ENCODE measurements around the gene CCL28. TPM values are rescaled to one million over a fixed set of nuclear protein-coding genes. Genes with fewer than 3 reads are reported as not detected.

CCL28 gene
- total and polyA plus RNA-seq, 4 donors, result 1.5 to 5.3 (median 2.3) TPM

DNA sequence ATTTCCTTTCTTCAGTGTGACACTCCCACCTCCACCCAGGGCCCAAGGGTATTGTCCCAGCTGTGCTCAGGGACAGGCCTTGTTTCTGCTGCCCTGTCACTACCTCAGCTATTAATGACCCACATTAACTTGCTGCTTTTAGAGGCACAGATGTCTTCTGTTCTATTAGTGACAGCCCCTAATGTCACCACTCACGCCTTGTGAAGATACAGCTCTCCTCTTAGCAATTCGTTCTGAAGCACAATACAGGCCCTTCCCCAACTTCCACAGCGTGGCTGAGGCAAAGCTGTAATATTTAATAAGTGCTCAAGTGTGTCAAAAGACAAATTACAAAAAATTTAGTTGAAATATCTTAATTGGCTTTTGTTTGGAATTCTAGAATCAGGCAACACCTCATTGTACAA, 54.3 kb downstream of the CCL28 start:
- no peak overlapping the region for H3K27ac ChIP-seq (ENCODE audit: low read depth in 1 of 2, low read length in 2 of 2)
- intact Hi-C loops (cut with DNase I), result no loop called here
- no peak for ATAC-seq (ENCODE audit: low FRiP score)
- H3K9me3 ChIP-seq (ENCODE audit: control insufficient read depth, low read length), result peaks cover 2% of the 10 kb centered on the region
- H3K36me3 ChIP-seq (ENCODE audit: control insufficient read depth in 1 of 2, insufficient read depth in 2 of 2, low read length in 1 of 2), result no peaks in the 10 kb centered on the region
- 60 to 66% methylated on average over 3 of the region's 3 CpGs for WGBS, 2 donors
- H3K4me1 ChIP-seq (ENCODE audit: control insufficient read depth in 1 of 2, insufficient read depth in 2 of 2, low read length in 2 of 2), result no peaks in the 10 kb centered on the region
- no peak for DNase-seq
- H3K27me3 ChIP-seq (ENCODE audit: control insufficient read depth in 1 of 2, insufficient read depth in 2 of 2, low read length in 1 of 2), result peaks cover 0 to 2% of the 10 kb centered on the region in 2 donors
- no peak overlapping the region for H3K4me3 ChIP-seq (ENCODE audit: low read length in 2 of 2)

DNA sequence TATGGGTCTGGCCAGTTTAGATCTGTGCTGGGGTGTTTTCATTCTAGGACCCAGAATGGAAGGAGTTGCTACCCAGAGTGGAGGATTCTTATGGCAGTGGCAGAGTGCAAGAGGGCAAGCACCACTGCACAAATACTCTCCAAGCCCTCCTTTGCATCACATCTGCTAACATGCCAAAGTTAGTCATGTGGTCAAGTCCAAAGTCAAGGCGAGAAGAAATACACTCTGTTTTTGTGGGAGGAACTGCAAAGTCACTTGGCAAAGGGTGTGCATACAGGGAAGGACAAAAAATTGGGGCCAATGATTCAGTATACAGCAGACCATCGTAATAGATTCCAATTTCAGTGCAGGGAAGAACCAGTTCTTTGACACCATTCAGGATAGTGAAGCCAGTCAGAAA, 55.1 kb downstream of the CCL28 start:
- H3K9me3 ChIP-seq (ENCODE audit: control insufficient read depth, low read length), result peaks cover 2% of the 10 kb centered on the region
- H3K36me3 ChIP-seq (ENCODE audit: control insufficient read depth in 1 of 2, insufficient read depth in 2 of 2, low read length in 1 of 2), result no peaks in the 10 kb centered on the region
- intact Hi-C loops (cut with DNase I), result no loop called here
- H3K4me3 ChIP-seq (ENCODE audit: low read length in 2 of 2), result no peak overlapping the region
- peaks cover 0 to 2% of the 10 kb centered on the region in 2 donors for H3K27me3 ChIP-seq (ENCODE audit: control insufficient read depth in 1 of 2, insufficient read depth in 2 of 2, low read length in 1 of 2)
- ATAC-seq (ENCODE audit: low FRiP score) (no peak), DNase-seq (no peak)
- H3K27ac ChIP-seq (ENCODE audit: low read depth in 1 of 2, low read length in 2 of 2), result no peak overlapping the region
- H3K4me1 ChIP-seq (ENCODE audit: control insufficient read depth in 1 of 2, insufficient read depth in 2 of 2, low read length in 2 of 2), result no peaks in the 10 kb centered on the region
- 41 to 43% methylated on average over 2 of the region's 2 CpGs for WGBS, 2 donors

DNA sequence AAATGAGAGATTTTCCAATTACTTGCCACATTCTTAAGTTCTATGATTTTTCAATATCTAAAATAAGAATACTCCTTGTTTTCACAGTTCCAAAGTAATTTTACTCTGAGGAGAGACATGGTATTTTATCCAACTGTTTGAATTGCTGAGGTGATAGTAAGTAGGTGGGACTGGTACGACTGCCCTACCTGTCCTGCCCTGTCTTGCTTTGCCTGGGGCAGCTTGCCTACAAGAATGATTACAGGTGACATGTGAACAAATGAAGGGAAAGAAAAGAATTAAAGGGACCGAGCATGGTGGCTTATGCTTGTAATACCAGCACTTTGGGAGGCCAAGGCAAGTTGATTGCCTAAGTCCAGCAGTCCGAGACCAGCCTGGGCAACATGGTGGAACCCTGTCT, 57.4 kb downstream of the CCL28 start:
- 85 to 86% methylated on average over 3 of the region's 3 CpGs for WGBS, 2 donors
- intact Hi-C loops (cut with DNase I), result no loop called here
- H3K4me3 ChIP-seq (ENCODE audit: low read length in 2 of 2), result no peak overlapping the region
- DNase-seq (no peak), ATAC-seq (ENCODE audit: low FRiP score) (no peak)
- H3K4me1 ChIP-seq (ENCODE audit: control insufficient read depth in 1 of 2, insufficient read depth in 2 of 2, low read length in 2 of 2), result no peaks in the 10 kb centered on the region
- peaks cover 0 to 2% of the 10 kb centered on the region in 2 donors for H3K27me3 ChIP-seq (ENCODE audit: control insufficient read depth in 1 of 2, insufficient read depth in 2 of 2, low read length in 1 of 2)
- peaks cover under 1% of the 10 kb centered on the region for H3K9me3 ChIP-seq (ENCODE audit: control insufficient read depth, low read length)
- H3K36me3 ChIP-seq (ENCODE audit: control insufficient read depth in 1 of 2, insufficient read depth in 2 of 2, low read length in 1 of 2), result no peaks in the 10 kb centered on the region
- H3K27ac ChIP-seq (ENCODE audit: low read depth in 1 of 2, low read length in 2 of 2), result no peak overlapping the region

DNA sequence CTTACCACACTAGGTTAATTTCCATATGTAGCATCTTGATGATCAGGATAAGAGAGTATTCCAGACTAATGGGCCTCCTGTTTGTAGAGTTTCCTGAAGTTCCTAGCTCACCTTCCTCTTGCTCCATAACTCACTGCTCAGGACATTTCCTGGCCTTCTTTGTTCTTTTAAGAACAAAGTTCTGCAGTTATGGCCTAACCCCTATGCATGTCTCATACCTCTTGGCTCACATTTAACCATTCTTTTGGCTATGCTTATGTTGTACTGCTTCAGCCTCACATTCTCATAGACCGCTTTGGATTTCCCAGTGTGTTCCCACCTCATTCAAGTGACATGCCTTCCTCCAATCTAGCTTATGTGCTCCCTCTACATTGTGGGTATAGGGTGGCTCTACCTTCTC, 58.5 kb downstream of the CCL28 start:
- DNase-seq, result no peak
- peaks cover 1% of the 10 kb centered on the region for H3K9me3 ChIP-seq (ENCODE audit: control insufficient read depth, low read length)
- no peaks in the 10 kb centered on the region for H3K36me3 ChIP-seq (ENCODE audit: control insufficient read depth in 1 of 2, insufficient read depth in 2 of 2, low read length in 1 of 2)
- no peak for ATAC-seq (ENCODE audit: low FRiP score)
- H3K4me1 ChIP-seq (ENCODE audit: control insufficient read depth in 1 of 2, insufficient read depth in 2 of 2, low read length in 2 of 2), result no peaks in the 10 kb centered on the region
- H3K27ac ChIP-seq (ENCODE audit: low read depth in 1 of 2, low read length in 2 of 2), result no peak overlapping the region
- intact Hi-C loops (cut with DNase I), result no loop called here
- peaks cover 0 to 2% of the 10 kb centered on the region in 2 donors for H3K27me3 ChIP-seq (ENCODE audit: control insufficient read depth in 1 of 2, insufficient read depth in 2 of 2, low read length in 1 of 2)
- H3K4me3 ChIP-seq (ENCODE audit: low read length in 2 of 2), result no peak overlapping the region
- 92 to 100% methylated on average over 1 of the region's 1 CpG for WGBS, 2 donors

DNA sequence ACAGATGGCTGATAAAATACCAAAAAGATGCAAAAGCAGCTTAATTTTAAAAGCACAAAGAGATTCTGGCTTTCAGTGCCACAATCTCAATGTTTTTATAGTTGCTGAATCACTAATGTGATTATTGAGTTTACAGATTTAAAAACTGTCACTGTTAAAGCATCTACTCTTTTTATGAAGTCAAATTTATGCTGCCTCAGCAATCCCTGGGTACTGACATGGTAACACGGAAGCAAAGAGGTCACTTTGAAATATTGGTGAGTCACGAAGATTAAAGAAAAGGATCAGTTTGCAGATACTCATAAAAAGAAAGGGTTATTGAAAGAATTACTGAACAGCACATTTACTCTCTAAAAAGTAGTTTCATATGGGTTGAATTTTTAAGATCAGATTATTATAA, 59.3 kb downstream of the CCL28 start:
- 62 to 72% methylated on average over 2 of the region's 2 CpGs for WGBS, 2 donors
- Histone ChIP-seq H3K27ac (ENCODE audit: low read depth in 1 of 2, low read length in 2 of 2) (no peak overlapping the region), H3K27me3 (ENCODE audit: control insufficient read depth in 1 of 2, insufficient read depth in 2 of 2, low read length in 1 of 2) (peaks cover 0 to 2% of the 10 kb centered on the region in 2 donors), H3K36me3 (ENCODE audit: control insufficient read depth in 1 of 2, insufficient read depth in 2 of 2, low read length in 1 of 2) (no peaks in the 10 kb centered on the region), H3K4me3 (ENCODE audit: low read length in 2 of 2) (no peak overlapping the region), H3K9me3 (ENCODE audit: control insufficient read depth, low read length) (peaks cover 1% of the 10 kb centered on the region), H3K4me1 (ENCODE audit: control insufficient read depth in 1 of 2, insufficient read depth in 2 of 2, low read length in 2 of 2) (no peaks in the 10 kb centered on the region)
- ATAC-seq (ENCODE audit: low FRiP score) (no peak), DNase-seq (no peak)
- intact Hi-C loops (cut with DNase I), result no loop called here

DNA sequence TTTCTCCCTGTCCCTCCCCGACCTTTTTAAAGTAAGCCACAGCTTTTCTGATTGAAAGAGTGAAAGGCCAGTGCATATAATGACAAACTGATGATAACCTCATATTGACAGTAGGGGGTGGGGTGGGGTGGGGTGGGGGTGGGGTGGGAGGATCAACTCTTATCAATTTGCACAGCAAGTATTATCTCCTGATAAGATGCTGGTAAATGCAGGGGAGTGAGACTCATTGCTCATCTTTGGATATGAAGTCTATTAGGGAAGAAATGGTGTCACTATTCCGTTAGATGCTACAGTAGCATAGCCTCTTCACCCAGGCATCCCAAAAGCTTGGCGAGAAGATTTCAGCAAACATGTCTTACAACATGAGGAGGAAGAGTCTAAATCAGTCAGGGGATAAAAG, 60.1 kb downstream of the CCL28 start:
- DNase-seq, result no peak
- no peak for ATAC-seq (ENCODE audit: low FRiP score)
- 79 to 81% methylated on average over 3 of the region's 3 CpGs for WGBS, 2 donors
- no peak overlapping the region for H3K4me3 ChIP-seq (ENCODE audit: low read length in 2 of 2)
- H3K36me3 ChIP-seq (ENCODE audit: control insufficient read depth in 1 of 2, insufficient read depth in 2 of 2, low read length in 1 of 2), result no peaks in the 10 kb centered on the region
- peaks cover 4% of the 10 kb centered on the region for H3K9me3 ChIP-seq (ENCODE audit: control insufficient read depth, low read length)
- H3K27me3 ChIP-seq (ENCODE audit: control insufficient read depth in 1 of 2, insufficient read depth in 2 of 2, low read length in 1 of 2), result peaks cover 0 to 2% of the 10 kb centered on the region in 2 donors
- H3K4me1 ChIP-seq (ENCODE audit: control insufficient read depth in 1 of 2, insufficient read depth in 2 of 2, low read length in 2 of 2), result no peaks in the 10 kb centered on the region
- H3K27ac ChIP-seq (ENCODE audit: low read depth in 1 of 2, low read length in 2 of 2), result no peak overlapping the region
- intact Hi-C loops (cut with DNase I), result no loop called here

DNA sequence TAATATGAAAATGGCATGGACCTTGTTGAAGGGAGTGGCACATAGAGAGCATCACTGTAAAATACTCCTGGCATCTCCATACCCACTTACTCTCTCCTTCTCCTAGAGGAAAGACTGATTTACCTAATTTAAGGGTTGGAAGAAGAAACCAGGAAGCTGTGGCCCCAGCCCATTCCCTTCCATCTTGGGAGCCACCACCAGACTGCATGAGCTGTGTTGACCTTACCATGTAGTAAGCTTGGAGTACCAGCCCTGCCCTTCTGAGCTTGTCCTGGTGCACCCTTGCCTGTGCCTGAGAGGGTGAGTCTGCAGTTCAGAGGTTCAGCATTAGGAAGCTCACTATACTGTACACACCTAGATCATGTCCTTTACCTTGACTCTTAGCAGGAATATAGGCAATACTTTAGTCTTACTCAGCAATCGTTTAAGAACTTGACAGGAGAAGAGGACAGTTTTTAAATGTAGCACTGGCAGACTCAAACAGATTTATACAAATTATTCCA, 63.3 kb downstream of the CCL28 start:
- no peak for DNase-seq
- Histone ChIP-seq H3K36me3 (ENCODE audit: control insufficient read depth in 1 of 2, insufficient read depth in 2 of 2, low read length in 1 of 2) (no peaks in the 10 kb centered on the region), H3K27me3 (ENCODE audit: control insufficient read depth in 1 of 2, insufficient read depth in 2 of 2, low read length in 1 of 2) (no peaks in the 10 kb centered on the region), H3K9me3 (ENCODE audit: control insufficient read depth, low read length) (peaks cover 4% of the 10 kb centered on the region), H3K4me3 (ENCODE audit: low read length in 2 of 2) (no peak overlapping the region), H3K27ac (ENCODE audit: low read depth in 1 of 2, low read length in 2 of 2) (no peak overlapping the region), H3K4me1 (ENCODE audit: control insufficient read depth in 1 of 2, insufficient read depth in 2 of 2, low read length in 2 of 2) (no peaks in the 10 kb centered on the region)
- 81 to 89% methylated on average over 1 of the region's 1 CpG for WGBS, 2 donors
- no peak for ATAC-seq (ENCODE audit: low FRiP score)
- intact Hi-C loops (cut with DNase I), result no loop called here

DNA sequence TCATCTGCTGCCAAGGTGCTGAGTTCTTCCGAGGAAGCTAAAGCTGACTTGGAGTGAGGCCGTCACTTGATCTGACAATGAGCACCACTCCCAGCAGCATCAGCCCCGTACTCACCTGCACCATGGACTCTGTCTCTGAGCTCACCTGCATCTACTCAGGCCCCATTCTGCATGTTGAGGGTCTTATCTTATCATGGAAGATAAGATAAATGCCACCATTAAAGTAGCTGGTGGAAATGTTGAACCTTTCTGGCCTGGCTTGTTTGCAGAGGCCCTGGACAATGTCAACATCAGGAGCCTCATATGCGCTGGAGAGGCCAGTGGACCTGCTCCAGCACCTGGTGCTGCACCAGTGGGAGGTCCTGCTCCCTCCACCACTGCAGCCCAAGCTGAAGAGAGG, 64.0 kb downstream of the CCL28 start:
- peaks cover 4% of the 10 kb centered on the region for H3K9me3 ChIP-seq (ENCODE audit: control insufficient read depth, low read length)
- no peaks in the 10 kb centered on the region for H3K36me3 ChIP-seq (ENCODE audit: control insufficient read depth in 1 of 2, insufficient read depth in 2 of 2, low read length in 1 of 2)
- intact Hi-C loops (cut with DNase I), result no loop called here
- no peaks in the 10 kb centered on the region for H3K4me1 ChIP-seq (ENCODE audit: control insufficient read depth in 1 of 2, insufficient read depth in 2 of 2, low read length in 2 of 2)
- H3K27me3 ChIP-seq (ENCODE audit: control insufficient read depth in 1 of 2, insufficient read depth in 2 of 2, low read length in 1 of 2), result no peaks in the 10 kb centered on the region
- no peak overlapping the region for H3K4me3 ChIP-seq (ENCODE audit: low read length in 2 of 2)
- no peak for ATAC-seq (ENCODE audit: low FRiP score)
- 81 to 95% methylated on average over 4 of the region's 4 CpGs for WGBS, 2 donors
- no peak for DNase-seq
- H3K27ac ChIP-seq (ENCODE audit: low read depth in 1 of 2, low read length in 2 of 2), result no peak overlapping the region

DNA sequence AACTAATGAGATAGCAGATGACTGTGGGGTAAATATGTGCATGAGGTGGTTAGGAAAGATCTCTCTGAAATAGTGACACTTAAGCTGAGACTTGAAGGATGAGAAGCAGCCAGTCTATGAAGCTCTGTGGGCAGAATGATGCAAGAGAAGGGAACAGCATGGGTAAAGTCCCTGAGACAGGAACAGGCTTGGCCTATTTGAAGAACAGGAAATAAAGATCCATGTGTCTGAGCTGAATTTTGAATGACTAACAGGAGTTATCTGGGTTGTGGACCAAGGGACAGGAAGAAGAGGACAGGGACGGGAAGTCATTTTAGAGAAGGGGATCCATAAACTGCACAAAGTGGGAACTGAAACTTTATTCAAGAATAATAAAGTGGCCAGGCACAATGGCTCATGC, 73.3 kb downstream of the CCL28 start:
- 90 to 92% methylated on average over 1 of the region's 1 CpG for WGBS, 2 donors
- ATAC-seq (ENCODE audit: low FRiP score), result no peak
- H3K9me3 ChIP-seq (ENCODE audit: control insufficient read depth, low read length), result peaks cover 4% of the 10 kb centered on the region
- H3K4me1 ChIP-seq (ENCODE audit: control insufficient read depth in 1 of 2, insufficient read depth in 2 of 2, low read length in 2 of 2), result no peaks in the 10 kb centered on the region
- no peaks in the 10 kb centered on the region for H3K27me3 ChIP-seq (ENCODE audit: control insufficient read depth in 1 of 2, insufficient read depth in 2 of 2, low read length in 1 of 2)
- H3K27ac ChIP-seq (ENCODE audit: low read depth in 1 of 2, low read length in 2 of 2), result no peak overlapping the region
- no peak for DNase-seq
- H3K4me3 ChIP-seq (ENCODE audit: low read length in 2 of 2), result no peak overlapping the region
- intact Hi-C loops (cut with DNase I), result no loop called here
- no peaks in the 10 kb centered on the region for H3K36me3 ChIP-seq (ENCODE audit: control insufficient read depth in 1 of 2, insufficient read depth in 2 of 2, low read length in 1 of 2)
